Measurements from ENCODE around the gene CEP44. TPM values are rescaled to one million over a fixed set of nuclear protein-coding genes. Genes with fewer than 3 reads are reported as not detected.

The CEP44 gene
- total RNA-seq, 2 experiments from 2014 or later = 29.2 to 32.4 TPM

GRCh38 chr4:174365018-174365587 lies 81.4 kb downstream of the CEP44 start:
- no peak overlapping the region for H3K4me3 ChIP-seq (ENCODE audit: low read depth, low read length, poor library complexity, severe bottlenecking)
- POLR2A ChIA-PET = no interaction called here
- no peak overlapping the region for H2AFZ ChIP-seq (ENCODE audit: low read length)
- no peaks in the 10 kb centered on the region for H3K4me1 ChIP-seq (ENCODE audit: insufficient read depth, low read length, poor library complexity, severe bottlenecking)
- no peaks in the 10 kb centered on the region for H3K79me2 ChIP-seq (ENCODE audit: insufficient read depth, low read depth, low read length)
- H3K36me3 ChIP-seq (ENCODE audit: insufficient read depth, low read length) = no peaks in the 10 kb centered on the region
- no peak overlapping the region for H3K27ac ChIP-seq (ENCODE audit: low read depth, low read length, poor library complexity, severe bottlenecking)
- no peaks in the 10 kb centered on the region for H4K20me1 ChIP-seq (ENCODE audit: insufficient read depth, low read length)
- H3K9me3 ChIP-seq (ENCODE audit: low read length) = no peaks in the 10 kb centered on the region
- DNase-seq (ENCODE audit: low spot score) = peak; percentile 42
- BruUV-seq (replicated peaks) = no TSS peak
- CTCF ChIA-PET (ENCODE audit: unreplicated experiment) = no interaction called here
- no peak overlapping the region for H3K4me2 ChIP-seq (ENCODE audit: low read length)
- TF ChIP-seq, protein P1, sequence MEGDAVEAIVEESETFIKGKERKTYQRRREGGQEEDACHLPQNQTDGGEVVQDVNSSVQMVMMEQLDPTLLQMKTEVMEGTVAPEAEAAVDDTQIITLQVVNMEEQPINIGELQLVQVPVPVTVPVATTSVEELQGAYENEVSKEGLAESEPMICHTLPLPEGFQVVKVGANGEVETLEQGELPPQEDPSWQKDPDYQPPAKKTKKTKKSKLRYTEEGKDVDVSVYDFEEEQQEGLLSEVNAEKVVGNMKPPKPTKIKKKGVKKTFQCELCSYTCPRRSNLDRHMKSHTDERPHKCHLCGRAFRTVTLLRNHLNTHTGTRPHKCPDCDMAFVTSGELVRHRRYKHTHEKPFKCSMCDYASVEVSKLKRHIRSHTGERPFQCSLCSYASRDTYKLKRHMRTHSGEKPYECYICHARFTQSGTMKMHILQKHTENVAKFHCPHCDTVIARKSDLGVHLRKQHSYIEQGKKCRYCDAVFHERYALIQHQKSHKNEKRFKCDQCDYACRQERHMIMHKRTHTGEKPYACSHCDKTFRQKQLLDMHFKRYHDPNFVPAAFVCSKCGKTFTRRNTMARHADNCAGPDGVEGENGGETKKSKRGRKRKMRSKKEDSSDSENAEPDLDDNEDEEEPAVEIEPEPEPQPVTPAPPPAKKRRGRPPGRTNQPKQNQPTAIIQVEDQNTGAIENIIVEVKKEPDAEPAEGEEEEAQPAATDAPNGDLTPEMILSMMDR (conservative IDR thresholded peaks at IDR 0.05; ENCODE audit: low read length) = peak; percentile 83
- no peak for TF ChIP-seq EZH2phosphoT487 (IDR thresholded peaks at IDR 0.05; ENCODE audit: borderline replicate concordance, low read depth, low read length)
- intact Hi-C loops (cut with micrococcal nuclease; ENCODE audit: unreplicated experiment) = loop anchor here (1.0 to 5.0 kb wide), 3 partner anchors 267 to 1172 kb away; no protein-coding TSS in a partner anchor
- H3K9me2 ChIP-seq (ENCODE audit: insufficient read depth, low read length) = no peaks in the 10 kb centered on the region

- ChIA-PET CTCF (ENCODE audit: unreplicated experiment) (no interaction called here), POLR2A (interaction anchor here (1.1 kb wide), 1 partner anchor 9 kb away, joined by 4 read pairs; no protein-coding TSS in a partner anchor)
- H3K36me3 ChIP-seq (ENCODE audit: insufficient read depth, low read length) = no peaks in the 10 kb centered on the region
- no peaks in the 10 kb centered on the region for H3K79me2 ChIP-seq (ENCODE audit: insufficient read depth, low read depth, low read length)
- H4K20me1 ChIP-seq (ENCODE audit: insufficient read depth, low read length) = no peaks in the 10 kb centered on the region
- intact Hi-C loops (cut with micrococcal nuclease; ENCODE audit: unreplicated experiment) = loop anchor here (5.0 kb wide), 1 partner anchor 347 kb away; no protein-coding TSS in a partner anchor
- no peak overlapping the region for H2AFZ ChIP-seq (ENCODE audit: low read length)
- H3K27ac ChIP-seq (ENCODE audit: low read depth, low read length, poor library complexity, severe bottlenecking) = no peak overlapping the region
- no peak overlapping the region for H3K4me2 ChIP-seq (ENCODE audit: low read length)
- H3K4me3 ChIP-seq (ENCODE audit: low read depth, low read length, poor library complexity, severe bottlenecking) = no peak overlapping the region
- H3K9me2 ChIP-seq (ENCODE audit: insufficient read depth, low read length) = no peaks in the 10 kb centered on the region
- no peaks in the 10 kb centered on the region for H3K4me1 ChIP-seq (ENCODE audit: insufficient read depth, low read length, poor library complexity, severe bottlenecking)
- BruUV-seq (replicated peaks) = no TSS peak
- DNase-seq (ENCODE audit: low spot score) = no peak
- TF ChIP-seq EZH2phosphoT487 (IDR thresholded peaks at IDR 0.05; ENCODE audit: borderline replicate concordance, low read depth, low read length) = no peak
- TF ChIP-seq, protein P1 (conservative IDR thresholded peaks at IDR 0.05; ENCODE audit: low read length) = no peak
- no peaks in the 10 kb centered on the region for H3K9me3 ChIP-seq (ENCODE audit: low read length)
Observed at GRCh38 chr4:174369985-174370384, 86.3 kb downstream of the CEP44 start.

GRCh38 chr4:174373821-174374220 lies 90.1 kb downstream of the CEP44 start:
- no TSS peak for BruUV-seq (replicated peaks)
- Histone ChIP-seq H4K20me1 (ENCODE audit: insufficient read depth, low read length) (no peaks in the 10 kb centered on the region), H3K9me3 (ENCODE audit: low read length) (no peaks in the 10 kb centered on the region), H3K4me1 (ENCODE audit: insufficient read depth, low read length, poor library complexity, severe bottlenecking) (no peaks in the 10 kb centered on the region), H3K9me2 (ENCODE audit: insufficient read depth, low read length) (no peaks in the 10 kb centered on the region), H3K4me2 (ENCODE audit: low read length) (no peak overlapping the region), H3K36me3 (ENCODE audit: insufficient read depth, low read length) (no peaks in the 10 kb centered on the region), H3K79me2 (ENCODE audit: insufficient read depth, low read depth, low read length) (no peaks in the 10 kb centered on the region), H3K27ac (ENCODE audit: low read depth, low read length, poor library complexity, severe bottlenecking) (no peak overlapping the region), H2AFZ (ENCODE audit: low read length) (no peak overlapping the region), H3K4me3 (ENCODE audit: low read depth, low read length, poor library complexity, severe bottlenecking) (no peak overlapping the region)
- intact Hi-C loops (cut with micrococcal nuclease; ENCODE audit: unreplicated experiment) = no loop called here
- DNase-seq (ENCODE audit: low spot score) = no peak
- POLR2A ChIA-PET = interaction anchor here (0.6 kb wide), 1 partner anchor 13 kb away, joined by 3 read pairs; no protein-coding TSS in a partner anchor
- CTCF ChIA-PET (ENCODE audit: unreplicated experiment) = no interaction called here
- TF ChIP-seq, protein P1 (conservative IDR thresholded peaks at IDR 0.05; ENCODE audit: low read length) = no peak
